Measurements from ENCODE around the gene BICD1.

The BICD1 gene

GRCh38 chr12:32158525-32158924 lies 51.9 kb downstream of the BICD1 start:
- Histone ChIP-seq H3K27me3 (ENCODE audit: control insufficient read depth, low read length) (no peaks in the 10 kb centered on the region), H3K36me3 (ENCODE audit: control insufficient read depth, low read length) (peaks cover 61% of the 10 kb centered on the region), H3K4me3 (ENCODE audit: low read length) (no peak overlapping the region), H3K27ac (ENCODE audit: low read depth, low read length) (no peak overlapping the region), H3K4me1 (ENCODE audit: control insufficient read depth, low read length) (no peaks in the 10 kb centered on the region), H3K9me2 (replicated peaks; ENCODE audit: control insufficient read depth, low read length) (no peaks in the 10 kb centered on the region), H3K9me3 (ENCODE audit: control insufficient read depth, insufficient read depth, low read length) (no peaks in the 10 kb centered on the region), H4K20me1 (ENCODE audit: control insufficient read depth, insufficient read depth, low read depth, low read length) (no peaks in the 10 kb centered on the region), H3F3A (ENCODE audit: control insufficient read depth, insufficient read depth) (no peaks in the 10 kb centered on the region), H3K79me2 (ENCODE audit: control insufficient read depth, low read length) (peaks cover 73% of the 10 kb centered on the region), H3K4me2 (ENCODE audit: low read length) (no peak overlapping the region)
- no peak for TF ChIP-seq EZH2phosphoT487 (IDR thresholded peaks at IDR 0.05; ENCODE audit: borderline replicate concordance, low read length)
- TF ChIP-seq CTCF (IDR thresholded peaks at IDR 0.05; ENCODE audit: low read depth, low read length, poor library complexity, severe bottlenecking), result no peak

GRCh38 chr12:32159381-32159780 lies 52.7 kb downstream of the BICD1 start:
- H3K4me1 ChIP-seq (ENCODE audit: control insufficient read depth, low read length), result no peaks in the 10 kb centered on the region
- no peaks in the 10 kb centered on the region for H3K9me2 ChIP-seq (replicated peaks; ENCODE audit: control insufficient read depth, low read length)
- no peaks in the 10 kb centered on the region for H3F3A ChIP-seq (ENCODE audit: control insufficient read depth, insufficient read depth)
- H3K27me3 ChIP-seq (ENCODE audit: control insufficient read depth, low read length), result no peaks in the 10 kb centered on the region
- no peaks in the 10 kb centered on the region for H3K9me3 ChIP-seq (ENCODE audit: control insufficient read depth, insufficient read depth, low read length)
- H4K20me1 ChIP-seq (ENCODE audit: control insufficient read depth, insufficient read depth, low read depth, low read length), result no peaks in the 10 kb centered on the region
- H3K4me3 ChIP-seq (ENCODE audit: low read length), result no peak overlapping the region
- no peak overlapping the region for H3K27ac ChIP-seq (ENCODE audit: low read depth, low read length)
- no peak overlapping the region for H3K4me2 ChIP-seq (ENCODE audit: low read length)
- H3K79me2 ChIP-seq (ENCODE audit: control insufficient read depth, low read length), result peaks cover 71% of the 10 kb centered on the region
- TF ChIP-seq CTCF (IDR thresholded peaks at IDR 0.05; ENCODE audit: low read depth, low read length, poor library complexity, severe bottlenecking) (no peak), EZH2phosphoT487 (IDR thresholded peaks at IDR 0.05; ENCODE audit: borderline replicate concordance, low read length) (no peak)
- H3K36me3 ChIP-seq (ENCODE audit: control insufficient read depth, low read length), result peaks cover 63% of the 10 kb centered on the region

- H3K4me1 ChIP-seq (ENCODE audit: control insufficient read depth, low read length), result no peaks in the 10 kb centered on the region
- peaks cover 72% of the 10 kb centered on the region for H3K79me2 ChIP-seq (ENCODE audit: control insufficient read depth, low read length)
- H3F3A ChIP-seq (ENCODE audit: control insufficient read depth, insufficient read depth), result no peaks in the 10 kb centered on the region
- no peak overlapping the region for H3K4me3 ChIP-seq (ENCODE audit: low read length)
- no peak for TF ChIP-seq CTCF (IDR thresholded peaks at IDR 0.05; ENCODE audit: low read depth, low read length, poor library complexity, severe bottlenecking)
- TF ChIP-seq EZH2phosphoT487 (IDR thresholded peaks at IDR 0.05; ENCODE audit: borderline replicate concordance, low read length), result no peak
- H3K9me3 ChIP-seq (ENCODE audit: control insufficient read depth, insufficient read depth, low read length), result no peaks in the 10 kb centered on the region
- H3K27ac ChIP-seq (ENCODE audit: low read depth, low read length), result no peak overlapping the region
- H3K4me2 ChIP-seq (ENCODE audit: low read length), result no peak overlapping the region
- no peaks in the 10 kb centered on the region for H3K27me3 ChIP-seq (ENCODE audit: control insufficient read depth, low read length)
- peaks cover 63% of the 10 kb centered on the region for H3K36me3 ChIP-seq (ENCODE audit: control insufficient read depth, low read length)
- H4K20me1 ChIP-seq (ENCODE audit: control insufficient read depth, insufficient read depth, low read depth, low read length), result no peaks in the 10 kb centered on the region
- no peaks in the 10 kb centered on the region for H3K9me2 ChIP-seq (replicated peaks; ENCODE audit: control insufficient read depth, low read length)
Measured at GRCh38 chr12:32159925-32160324, 53.3 kb downstream of the BICD1 start.

- Histone ChIP-seq H3K4me1 (ENCODE audit: control insufficient read depth, low read length) (no peaks in the 10 kb centered on the region), H3K27me3 (ENCODE audit: control insufficient read depth, low read length) (no peaks in the 10 kb centered on the region), H3K9me3 (ENCODE audit: control insufficient read depth, insufficient read depth, low read length) (no peaks in the 10 kb centered on the region), H3K79me2 (ENCODE audit: control insufficient read depth, low read length) (peaks cover 70% of the 10 kb centered on the region), H3K27ac (ENCODE audit: low read depth, low read length) (no peak overlapping the region), H4K20me1 (ENCODE audit: control insufficient read depth, insufficient read depth, low read depth, low read length) (no peaks in the 10 kb centered on the region), H3K36me3 (ENCODE audit: control insufficient read depth, low read length) (peaks cover 57% of the 10 kb centered on the region), H3K9me2 (replicated peaks; ENCODE audit: control insufficient read depth, low read length) (no peaks in the 10 kb centered on the region), H3F3A (ENCODE audit: control insufficient read depth, insufficient read depth) (no peaks in the 10 kb centered on the region), H3K4me3 (ENCODE audit: low read length) (no peak overlapping the region), H3K4me2 (ENCODE audit: low read length) (no peak overlapping the region)
- TF ChIP-seq CTCF (IDR thresholded peaks at IDR 0.05; ENCODE audit: low read depth, low read length, poor library complexity, severe bottlenecking) (no peak), EZH2phosphoT487 (IDR thresholded peaks at IDR 0.05; ENCODE audit: borderline replicate concordance, low read length) (no peak)
Measured at GRCh38 chr12:32161058-32161457, 54.4 kb downstream of the BICD1 start.

All from DOHH2 (cell line).